Mesodermal cell (in vitro differentiated cells): ENCODE measurements around the gene FRMD6.

Source experiments
- H3K27ac ChIP-seq: 2 replicates; pipeline ENCODE4 v1.7.0; 2013; ENCODE audit warnings: mild to moderate bottlenecking, low read depth, low read length, moderate library complexity; ENCODE audit not compliant: severe bottlenecking
- H3K36me3 ChIP-seq: 2 replicates; pipeline ENCODE4 v1.7.1; 2013; ENCODE audit warnings: mild to moderate bottlenecking, low read length, moderate library complexity; ENCODE audit not compliant: control insufficient read depth, insufficient read depth
- H3K4me1 ChIP-seq: one replicate; pipeline ENCODE4 v1.7.1; 2013; ENCODE audit warnings: mild to moderate bottlenecking, low read length; ENCODE audit not compliant: insufficient read depth, control insufficient read depth, poor library complexity, severe bottlenecking
- H3K4me3 ChIP-seq: 2 replicates; pipeline ENCODE4 v1.7.0; 2013; ENCODE audit warnings: low read length, control low read depth, mild to moderate bottlenecking; ENCODE audit not compliant: insufficient read depth, poor library complexity, severe bottlenecking; ENCODE audit errors: extremely low read depth
- H3K9me3 ChIP-seq: 2 replicates; pipeline ENCODE4 v1.7.1; 2013; ENCODE audit warnings: mild to moderate bottlenecking, low read length, moderate library complexity; ENCODE audit not compliant: control insufficient read depth
- WGBS, 2 experiments: methylation state at CpG; one replicate each; pipeline ENCODE4 v1.1.5; 2013; ENCODE audit warnings: missing lambda C conversion rate in 2 of 2; ENCODE audit not compliant: insufficient coverage in 2 of 2; 5-methylcytosine and 5-hydroxymethylcytosine counted together

Gene FRMD6

DNA sequence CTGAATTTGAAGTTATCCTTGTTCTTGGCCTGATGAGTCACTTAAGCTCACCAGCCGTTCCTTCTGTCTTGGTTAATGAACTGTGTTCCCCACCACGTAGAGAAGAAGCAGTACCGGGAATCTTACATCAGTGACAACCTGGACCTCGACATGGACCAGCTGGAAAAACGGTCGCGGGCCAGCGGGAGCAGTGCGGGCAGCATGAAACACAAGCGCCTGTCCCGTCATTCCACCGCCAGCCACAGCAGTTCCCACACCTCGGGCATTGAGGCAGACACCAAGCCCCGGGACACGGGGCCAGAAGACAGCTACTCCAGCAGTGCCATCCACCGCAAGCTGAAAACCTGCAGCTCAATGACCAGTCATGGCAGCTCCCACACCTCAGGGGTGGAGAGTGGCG lies 68.2 kb downstream of the FRMD6 start:
- peaks cover 95% of the 10 kb centered on the region for H3K36me3 ChIP-seq

GRCh38 chr14:51723990-51724389 lies 72.3 kb downstream of the FRMD6 start:
- H3K4me3 ChIP-seq, result no peak overlapping the region
- H3K9me3 ChIP-seq, result no peaks in the 10 kb centered on the region
- WGBS, 2 experiments, result 90 to 100% methylated on average over 1 to 2 of the region's 3 CpGs
- H3K36me3 ChIP-seq, result peaks cover 92% of the 10 kb centered on the region
- no peak overlapping the region for H3K27ac ChIP-seq
- peaks cover 10% of the 10 kb centered on the region for H3K4me1 ChIP-seq

More for the DNA sequence above, 68.2 kb downstream of the FRMD6 start:
- WGBS, 2 experiments, result 92 to 95% methylated on average over 17 of the region's 17 CpGs
- Histone ChIP-seq H3K4me3 (no peak overlapping the region), H3K9me3 (no peaks in the 10 kb centered on the region), H3K27ac (no peak overlapping the region), H3K4me1 (peaks cover 2% of the 10 kb centered on the region)

DNA sequence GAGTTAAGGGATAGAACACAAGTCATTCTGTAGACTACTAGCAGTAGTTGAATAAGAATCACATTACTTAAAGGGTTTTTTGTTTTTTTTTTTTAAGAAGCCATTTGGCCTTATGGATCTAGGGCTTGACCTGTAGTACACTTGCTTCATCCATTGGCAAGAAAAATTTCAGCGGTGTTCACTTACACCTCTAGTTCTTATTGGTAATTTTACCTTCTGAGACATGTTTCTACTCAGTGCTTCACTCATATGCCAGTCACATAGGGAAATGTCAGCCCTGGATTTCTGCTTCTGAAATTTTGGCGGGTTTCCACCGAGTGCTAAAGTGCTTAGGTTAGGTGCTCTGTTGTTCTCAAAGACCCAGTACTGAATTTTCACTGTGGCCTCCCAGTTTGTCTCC lies 72.9 kb downstream of the FRMD6 start:
- Histone ChIP-seq H3K36me3 (peaks cover 92% of the 10 kb centered on the region), H3K9me3 (no peaks in the 10 kb centered on the region), H3K27ac (no peak overlapping the region), H3K4me3 (no peak overlapping the region), H3K4me1 (peaks cover 10% of the 10 kb centered on the region)
- WGBS, 2 experiments, result 100% methylated on average over 1 to 2 of the region's 3 CpGs

DNA sequence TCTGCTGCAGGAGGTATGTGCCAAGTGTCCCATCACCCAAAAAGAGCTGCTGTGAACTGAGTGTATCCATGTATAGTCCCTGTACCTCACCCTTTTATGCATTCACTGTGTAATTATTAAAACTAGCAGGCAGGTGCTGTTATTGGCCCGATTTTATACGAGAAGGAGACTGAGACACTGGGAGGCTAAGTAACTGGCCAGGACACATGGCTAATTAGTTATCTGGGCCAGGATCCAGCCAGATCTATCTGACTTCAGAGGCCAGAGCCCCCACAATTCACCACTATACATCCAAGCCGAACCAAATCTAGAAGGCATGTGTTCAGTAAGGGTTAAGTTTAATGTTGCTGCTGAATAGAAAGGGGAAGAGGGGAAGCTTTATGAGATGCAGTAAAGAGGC lies 73.4 kb downstream of the FRMD6 start:
- peaks cover 92% of the 10 kb centered on the region for H3K36me3 ChIP-seq
- H3K9me3 ChIP-seq, result no peaks in the 10 kb centered on the region
- no peak overlapping the region for H3K27ac ChIP-seq
- 88% methylated on average over 2 of the region's 3 CpGs; no CpG with 5 or more reads in 1 of the 2 experiments for WGBS, 2 experiments
- peaks cover 10% of the 10 kb centered on the region for H3K4me1 ChIP-seq
- H3K4me3 ChIP-seq, result no peak overlapping the region

- Histone ChIP-seq H3K9me3 (no peaks in the 10 kb centered on the region), H3K4me1 (peaks cover 10% of the 10 kb centered on the region), H3K36me3 (peaks cover 80% of the 10 kb centered on the region), H3K27ac (no peak overlapping the region), H3K4me3 (no peak overlapping the region)
- WGBS, 2 experiments, result no CpG with 5 or more reads among the region's 2 CpGs
These were observed 74.6 kb downstream of the FRMD6 start for GRCh38 chr14:51726166-51726899.

GRCh38 chr14:51727526-51727925 lies 75.8 kb downstream of the FRMD6 start:
- 92 to 100% methylated on average over 3 to 4 of the region's 5 CpGs for WGBS, 2 experiments
- Histone ChIP-seq H3K4me1 (peaks cover 10% of the 10 kb centered on the region), H3K9me3 (no peaks in the 10 kb centered on the region), H3K36me3 (peaks cover 69% of the 10 kb centered on the region), H3K4me3 (no peak overlapping the region), H3K27ac (no peak overlapping the region)

DNA sequence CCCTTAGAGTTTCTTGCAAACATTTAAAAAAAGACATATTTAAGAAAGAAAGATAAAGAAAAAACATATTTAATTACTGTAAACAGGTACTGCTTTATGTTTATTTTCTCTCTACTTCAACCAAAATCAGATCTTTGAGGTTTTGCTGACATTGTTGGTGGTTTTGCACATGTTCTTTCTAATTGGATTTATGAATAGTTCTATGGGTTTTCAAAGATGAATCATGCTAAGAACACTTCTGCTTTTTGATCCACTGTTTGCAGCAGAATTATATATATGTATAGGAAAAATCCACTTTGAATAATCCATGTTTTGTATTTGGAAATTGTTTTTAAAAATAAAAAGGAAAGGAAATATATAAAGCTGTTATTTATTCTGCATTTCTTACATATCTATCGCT lies 78.4 kb downstream of the FRMD6 start:
- no peak overlapping the region for H3K27ac ChIP-seq
- H3K9me3 ChIP-seq, result no peaks in the 10 kb centered on the region
- no CpG with 5 or more reads among the region's 1 CpG for WGBS, 2 experiments
- H3K36me3 ChIP-seq, result peaks cover 47% of the 10 kb centered on the region
- no peak overlapping the region for H3K4me3 ChIP-seq
- H3K4me1 ChIP-seq, result peaks cover 6% of the 10 kb centered on the region

DNA sequence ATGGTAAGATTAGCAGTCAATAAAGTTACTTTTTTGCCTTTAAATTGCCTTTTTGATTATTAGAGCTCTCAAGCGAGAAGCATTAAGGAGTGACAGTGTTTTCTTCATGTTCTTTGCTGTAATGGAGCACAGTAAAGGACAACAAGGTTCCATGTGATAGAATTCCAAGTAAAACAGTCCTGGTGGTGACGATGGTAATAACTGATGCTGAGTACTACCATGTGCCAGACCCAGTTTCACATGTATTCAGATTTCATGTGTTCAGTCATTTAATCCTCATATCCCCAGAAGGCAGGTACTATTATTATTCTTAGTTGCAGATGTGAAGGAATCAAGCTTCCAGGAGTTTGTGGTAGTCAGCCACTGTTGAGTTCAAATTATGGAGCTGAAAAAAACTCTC lies 79.0 kb downstream of the FRMD6 start:
- no peaks in the 10 kb centered on the region for H3K9me3 ChIP-seq
- peaks cover 6% of the 10 kb centered on the region for H3K4me1 ChIP-seq
- H3K4me3 ChIP-seq, result no peak overlapping the region
- no peak overlapping the region for H3K27ac ChIP-seq
- 100% methylated on average over 1 of the region's 2 CpGs for WGBS, 2 experiments
- H3K36me3 ChIP-seq, result peaks cover 43% of the 10 kb centered on the region

DNA sequence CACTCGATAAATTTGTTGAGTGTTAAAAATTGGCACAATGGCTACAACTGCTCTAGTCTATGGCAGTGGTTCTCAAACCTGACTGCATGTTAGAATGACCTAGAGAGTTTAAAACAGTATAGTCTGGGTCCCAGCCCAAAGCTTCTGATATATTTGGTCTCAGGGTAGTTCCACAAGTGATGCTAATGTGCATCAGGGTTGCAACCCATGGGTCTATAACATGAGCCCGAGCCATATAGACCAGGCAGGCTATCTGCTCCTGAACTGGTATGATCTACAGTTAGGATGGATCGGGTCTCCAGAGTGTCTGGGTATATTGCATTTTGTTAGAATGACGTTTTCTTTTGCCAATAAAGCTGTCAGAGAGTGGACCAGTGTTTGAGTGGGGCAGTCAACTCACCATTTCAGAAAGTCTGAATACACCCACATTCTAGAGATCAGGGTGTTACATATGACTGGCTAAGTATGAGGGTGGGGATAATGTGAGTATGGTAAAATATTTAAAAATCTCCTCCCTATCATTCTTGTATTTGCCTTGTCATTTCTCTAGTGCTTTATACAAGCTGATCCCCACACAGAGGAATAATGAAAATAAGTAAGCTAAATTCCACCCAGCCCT lies 80.9 kb downstream of the FRMD6 start:
- H3K4me1 ChIP-seq, result no peaks in the 10 kb centered on the region
- peaks cover 25% of the 10 kb centered on the region for H3K36me3 ChIP-seq
- H3K27ac ChIP-seq, result no peak overlapping the region
- H3K4me3 ChIP-seq, result no peak overlapping the region
- 100% methylated on average over 1 of the region's 4 CpGs for WGBS, 2 experiments
- no peaks in the 10 kb centered on the region for H3K9me3 ChIP-seq

DNA sequence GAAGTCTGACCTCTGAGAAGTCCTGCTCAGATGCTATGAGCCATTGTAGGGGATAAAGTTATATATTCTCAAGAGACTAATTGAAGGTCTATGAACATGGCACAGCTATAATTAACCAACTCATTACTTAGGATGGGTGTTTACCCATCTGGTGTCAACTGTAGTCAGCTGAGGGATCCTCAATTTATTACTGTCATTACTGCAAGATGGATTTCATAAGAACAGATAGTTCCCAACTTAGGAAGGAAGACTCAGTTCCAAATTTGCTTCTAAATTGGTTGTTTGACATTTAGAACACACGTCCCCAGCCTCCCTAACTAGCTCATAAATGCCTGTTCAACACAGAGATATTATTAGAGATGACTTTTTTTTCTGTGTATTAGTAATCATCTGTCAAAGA lies 81.4 kb downstream of the FRMD6 start:
- no peaks in the 10 kb centered on the region for H3K9me3 ChIP-seq
- H3K4me1 ChIP-seq, result no peaks in the 10 kb centered on the region
- peaks cover 20% of the 10 kb centered on the region for H3K36me3 ChIP-seq
- no peak overlapping the region for H3K4me3 ChIP-seq
- no CpG with 5 or more reads among the region's 1 CpG for WGBS, 2 experiments
- no peak overlapping the region for H3K27ac ChIP-seq

DNA sequence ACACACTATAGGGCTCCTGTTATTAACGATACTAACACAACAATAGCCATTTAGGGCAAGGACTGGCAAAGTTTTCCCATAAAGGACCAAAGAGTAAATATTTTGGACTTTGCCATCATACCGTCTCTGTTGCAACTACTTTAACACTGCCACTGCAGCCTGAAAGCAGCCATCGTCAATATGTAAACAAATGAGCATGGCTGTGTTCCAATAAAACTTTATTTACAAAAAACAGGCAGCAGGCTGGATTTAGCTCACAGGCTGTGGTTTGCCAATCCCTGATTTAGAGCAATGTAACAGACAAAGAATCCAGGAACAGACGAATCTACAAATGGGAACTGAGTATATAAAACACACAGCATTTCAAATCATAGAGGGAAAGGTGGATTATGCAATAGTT lies 84.1 kb downstream of the FRMD6 start:
- Histone ChIP-seq H3K4me3 (no peak overlapping the region), H3K27ac (no peak overlapping the region), H3K36me3 (no peaks in the 10 kb centered on the region), H3K4me1 (no peaks in the 10 kb centered on the region), H3K9me3 (no peaks in the 10 kb centered on the region)
- 84 to 92% methylated on average over 2 to 3 of the region's 4 CpGs for WGBS, 2 experiments
